Adipose tissue (tissue), 3 donors: Measurements from ENCODE around the gene RTN3. TPM values are rescaled to one million over a fixed set of nuclear protein-coding genes. Genes with fewer than 3 reads are reported as not detected.

Experiments
- H3K27ac ChIP-seq: one replicate; pipeline ENCODE4 v1.5.1; 2013; ENCODE audit warnings: low read depth, low read length
- WGBS, 3 donors: extraction: QIAGEN DNeasy Blood & Tissue Kit; methylation state at CpG; one replicate each; pipeline ENCODE4 v1.1.7; 2013; 5-methylcytosine and 5-hydroxymethylcytosine counted together
- polyA plus RNA-seq, 3 donors: library from polyadenylated mRNA; stranded (reverse); fragments of 200-250 nt; gene quantifications; one replicate each; pipeline ENCODE4 v1.2.3, GENCODE V29; 2013
- donor health status: healthy with polysubstance abuse.
- donor health status: Bipolar disorder and iron deficiency.
- donor health status: healthy.

The RTN3 gene
- polyA plus RNA-seq, 3 donors, result 74.9 to 196 (median 91.9) TPM

DNA sequence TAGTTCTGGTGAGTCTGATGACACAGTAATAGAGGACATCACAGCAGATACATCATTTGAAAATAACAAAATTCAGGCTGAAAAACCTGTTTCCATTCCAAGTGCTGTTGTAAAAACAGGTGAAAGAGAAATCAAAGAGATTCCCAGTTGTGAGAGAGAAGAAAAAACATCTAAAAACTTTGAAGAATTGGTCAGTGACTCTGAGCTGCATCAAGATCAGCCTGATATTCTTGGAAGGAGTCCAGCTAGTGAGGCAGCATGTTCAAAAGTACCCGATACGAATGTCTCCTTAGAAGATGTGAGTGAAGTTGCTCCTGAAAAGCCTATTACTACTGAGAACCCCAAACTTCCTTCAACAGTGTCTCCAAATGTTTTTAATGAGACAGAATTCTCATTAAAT is 38.7 kb downstream of the RTN3 start:
- H3K27ac ChIP-seq, result no peak overlapping the region
- 67 to 74% (median 70%) methylated on average over 2 of the region's 2 CpGs for WGBS, 3 donors

DNA sequence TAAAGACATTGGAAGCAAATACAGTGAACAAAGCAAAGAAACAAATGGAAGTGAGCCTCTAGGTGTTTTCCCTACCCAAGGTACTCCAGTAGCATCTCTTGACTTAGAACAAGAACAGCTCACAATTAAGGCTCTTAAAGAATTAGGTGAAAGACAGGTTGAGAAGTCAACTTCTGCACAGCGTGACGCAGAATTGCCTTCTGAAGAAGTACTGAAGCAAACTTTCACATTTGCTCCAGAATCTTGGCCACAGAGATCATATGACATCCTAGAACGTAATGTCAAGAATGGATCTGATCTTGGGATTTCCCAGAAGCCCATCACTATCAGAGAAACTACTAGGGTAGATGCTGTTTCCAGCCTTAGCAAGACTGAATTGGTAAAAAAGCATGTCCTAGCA is 39.3 kb downstream of the RTN3 start:
- H3K27ac ChIP-seq, result no peak overlapping the region
- WGBS, 3 donors, result 87 to 92% (median 89%) methylated on average over 3 of the region's 3 CpGs

DNA sequence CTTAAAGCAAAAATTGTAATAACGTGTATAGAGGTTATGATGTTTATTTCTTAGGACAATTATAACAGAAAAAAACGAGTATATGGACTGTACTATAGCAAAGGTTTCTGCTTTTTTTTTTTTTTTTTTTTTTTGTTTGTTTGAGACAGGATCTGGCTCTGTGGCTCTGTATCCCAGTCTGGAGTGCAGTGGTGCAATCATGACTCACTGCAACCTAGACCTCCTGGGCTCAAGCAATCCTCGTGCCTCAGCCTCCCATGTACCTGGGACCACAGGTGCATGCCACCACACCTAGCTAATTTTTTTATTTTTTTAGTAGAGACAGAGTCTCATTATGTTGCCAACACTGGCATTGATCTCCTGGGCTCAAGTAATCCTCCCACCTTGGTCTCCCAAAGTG is 48.0 kb downstream of the RTN3 start:
- 85 to 89% (median 86%) methylated on average over 3 of the region's 3 CpGs for WGBS, 3 donors
- no peak overlapping the region for H3K27ac ChIP-seq

DNA sequence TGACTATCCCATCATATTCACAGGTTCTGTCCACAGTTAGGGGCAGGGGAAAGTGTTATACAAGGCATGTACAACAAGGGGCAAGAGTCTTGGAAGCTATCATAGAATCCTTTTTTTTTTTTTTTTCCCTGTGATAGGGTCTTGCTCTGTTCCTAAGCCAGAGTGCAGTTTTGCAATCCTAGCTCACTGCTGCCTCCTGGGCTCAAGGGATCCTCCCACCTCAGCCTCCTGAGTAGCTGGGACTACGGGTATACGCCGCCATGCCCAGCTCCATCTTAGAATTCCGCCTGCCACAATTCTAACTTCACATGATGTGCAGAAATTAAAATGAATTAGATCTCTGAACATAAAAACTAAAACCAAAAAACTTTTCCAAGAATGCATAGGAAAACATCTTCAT is 55.6 kb downstream of the RTN3 start:
- no peak overlapping the region for H3K27ac ChIP-seq
- WGBS, 3 donors, result 96 to 98% (median 98%) methylated on average over 4 of the region's 4 CpGs

DNA sequence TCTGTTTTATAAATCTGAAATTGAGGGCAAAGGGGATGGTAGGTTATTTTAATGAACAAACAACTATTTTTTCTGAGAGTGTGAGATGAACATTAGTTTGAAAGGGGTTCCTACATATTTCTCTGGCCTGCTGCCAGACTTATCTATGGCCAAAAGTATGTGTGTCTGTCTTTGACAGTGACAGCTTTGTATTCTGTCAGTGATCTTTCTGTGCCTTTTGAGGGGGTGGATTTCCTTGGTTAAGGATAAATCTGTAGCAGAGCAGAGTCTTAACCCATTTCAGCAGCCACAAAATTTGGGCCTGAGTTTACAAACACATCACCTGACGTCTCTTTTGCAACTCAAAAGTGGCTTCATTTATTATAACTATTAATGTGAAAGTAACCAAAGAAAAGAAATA is 56.4 kb downstream of the RTN3 start:
- WGBS, 3 donors, result 63 to 76% (median 70%) methylated on average over 1 of the region's 1 CpG
- no peak overlapping the region for H3K27ac ChIP-seq

DNA sequence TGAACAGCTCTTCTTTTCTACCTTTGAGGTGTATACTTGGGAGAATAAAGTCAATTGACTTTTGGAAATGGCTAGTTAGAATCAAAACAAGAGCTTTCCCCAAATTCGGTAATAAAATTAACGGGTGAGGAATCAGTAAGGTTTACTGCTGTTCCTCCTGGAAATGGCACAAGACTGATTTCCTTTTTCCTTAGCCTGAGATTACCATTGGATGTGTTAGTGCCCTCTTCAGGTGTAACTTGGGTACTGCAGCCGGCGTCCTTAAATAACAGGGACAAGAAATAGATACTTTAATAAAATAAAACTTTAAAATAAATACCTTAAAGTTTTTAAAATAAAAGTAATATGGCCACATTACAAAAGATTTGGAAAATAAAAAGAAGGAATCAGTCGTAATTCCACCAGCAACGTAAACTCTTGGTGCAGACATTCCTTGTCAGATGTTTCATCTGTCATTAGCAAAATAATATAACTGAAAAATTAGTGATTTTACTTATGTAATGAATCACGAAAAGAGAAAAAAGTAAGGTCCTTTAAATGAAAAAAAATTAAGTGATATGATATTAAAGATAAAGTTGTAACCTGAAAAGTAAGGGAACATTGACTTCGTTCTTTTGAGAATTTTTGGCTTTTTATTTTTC is 57.5 kb downstream of the RTN3 start:
- 18 to 21% (median 19%) methylated on average over 8 of the region's 8 CpGs for WGBS, 3 donors
- no peak overlapping the region for H3K27ac ChIP-seq

DNA sequence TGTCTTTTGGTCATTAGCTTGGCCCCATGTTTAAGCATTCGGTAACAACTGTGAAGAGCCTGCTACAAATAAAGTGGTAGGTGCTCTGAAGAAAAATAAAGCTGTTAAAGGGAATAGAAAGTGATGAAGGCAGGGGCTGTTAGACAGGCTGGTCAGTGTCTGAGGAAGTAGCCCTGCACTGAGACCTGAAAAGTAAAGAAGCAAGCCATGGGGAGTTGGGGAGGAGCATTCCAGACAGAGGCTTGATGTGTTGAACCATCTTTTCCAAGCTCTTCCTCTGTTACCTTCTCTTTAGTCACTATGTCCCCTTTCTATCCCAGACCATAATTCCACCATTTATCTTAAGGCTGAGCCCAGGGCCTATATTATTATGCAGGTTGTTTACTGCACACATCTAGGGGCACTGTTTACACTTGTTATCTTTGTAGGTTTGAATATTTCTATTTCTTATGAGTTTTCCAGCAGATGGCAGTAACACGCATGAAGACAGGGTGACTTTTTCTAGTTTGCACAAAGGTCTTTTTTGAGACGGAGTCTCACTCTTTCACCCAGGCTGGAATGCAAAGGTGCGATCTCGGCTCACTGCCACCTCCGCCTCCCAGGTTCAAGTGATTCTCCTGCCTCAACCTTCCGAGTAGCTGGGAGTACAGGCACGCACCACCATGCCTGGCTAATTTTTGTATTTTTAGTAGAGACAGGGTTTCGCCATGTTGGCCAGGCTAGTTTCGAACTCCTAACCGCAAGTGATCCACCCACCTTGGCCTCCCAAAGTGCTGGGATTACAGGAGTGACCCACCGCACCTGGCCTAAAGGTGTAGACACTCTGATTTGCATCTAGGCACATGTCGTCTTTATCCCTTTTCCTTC is 64.2 kb downstream of the RTN3 start:
- WGBS, 3 donors, result 68 to 85% (median 82%) methylated on average over 13 of the region's 13 CpGs
- no peak overlapping the region for H3K27ac ChIP-seq

DNA sequence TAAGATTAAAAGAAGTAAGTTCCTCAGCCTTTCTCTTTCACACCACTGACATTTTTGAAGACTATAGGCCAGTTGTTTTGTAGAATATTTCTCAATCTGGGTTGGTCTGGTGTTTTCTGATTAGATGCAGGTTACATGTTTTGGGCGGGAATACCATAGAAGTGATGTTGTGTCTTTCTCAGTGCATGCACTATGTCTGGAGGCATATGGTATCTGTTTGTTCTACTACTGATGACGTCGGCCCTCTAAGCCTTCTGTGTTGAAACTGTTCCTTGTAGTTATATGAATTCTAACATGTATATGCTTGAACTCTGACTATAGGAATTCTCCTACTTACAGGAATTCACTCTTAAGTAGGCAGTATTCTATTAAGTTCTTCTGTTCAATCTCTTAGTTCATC is 65.7 kb downstream of the RTN3 start:
- no peak overlapping the region for H3K27ac ChIP-seq
- 69 to 86% (median 83%) methylated on average over 3 of the region's 3 CpGs for WGBS, 3 donors

DNA sequence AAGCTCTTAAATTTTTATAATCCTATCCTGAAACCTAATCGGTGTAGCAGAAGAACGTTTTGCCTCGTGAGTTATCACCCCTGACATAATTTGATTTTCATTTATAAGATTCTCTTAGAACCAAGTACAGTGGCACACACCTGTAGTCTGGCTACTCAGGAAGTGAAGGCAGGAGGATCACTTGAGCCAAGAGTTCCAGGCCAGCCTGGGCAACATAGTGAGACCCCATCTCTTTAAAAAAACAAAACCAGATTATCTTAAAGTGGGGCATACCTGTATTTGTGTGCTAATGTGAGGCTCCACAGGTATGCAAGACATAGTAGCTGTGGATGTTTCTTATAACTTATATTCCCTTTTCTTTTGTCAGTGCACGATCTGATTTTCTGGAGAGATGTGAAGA is 68.3 kb downstream of the RTN3 start:
- 88 to 94% (median 89%) methylated on average over 4 of the region's 4 CpGs for whole genome bisulfite sequencing, 3 donors
- H3K27ac ChIP-seq, result no peak overlapping the region

DNA sequence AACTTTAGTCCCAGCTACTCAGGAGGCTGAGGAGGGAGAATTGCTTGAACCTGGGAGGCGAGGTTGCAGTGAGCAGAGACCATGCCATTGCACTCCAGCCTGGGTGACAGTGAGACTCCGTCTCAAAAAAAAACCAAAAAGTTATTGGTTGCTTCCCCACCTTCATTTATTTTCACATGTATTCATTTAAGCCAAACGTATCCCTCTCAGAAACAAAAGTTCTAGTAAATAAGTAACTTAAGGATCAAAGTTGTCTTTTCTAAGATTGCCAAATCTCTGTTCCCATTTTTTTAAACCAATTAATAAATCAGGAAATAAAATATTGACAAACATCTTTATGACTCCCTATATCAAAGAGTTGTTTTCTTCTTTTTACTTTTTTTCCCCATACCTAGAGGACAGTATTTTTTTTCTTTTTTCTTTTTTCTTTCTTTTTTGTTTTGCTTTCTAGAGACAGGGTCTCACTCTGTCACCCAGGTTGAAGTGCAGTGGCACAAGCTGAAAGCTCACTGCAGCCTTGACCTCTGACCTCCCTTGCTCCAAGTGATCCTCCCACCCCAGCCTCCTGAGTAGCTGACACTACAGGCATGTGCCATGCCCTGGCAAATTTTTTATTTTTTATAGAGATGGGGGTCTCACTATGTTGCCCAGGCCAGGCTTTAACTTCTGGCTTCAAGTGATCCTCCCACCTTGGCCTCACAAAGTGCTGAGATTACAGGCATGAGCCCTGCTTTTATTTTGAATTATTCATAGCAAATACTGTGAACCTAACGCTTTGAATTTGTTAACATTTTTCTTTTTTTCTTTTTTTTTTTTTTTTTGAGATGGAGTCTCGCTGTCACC is 75.8 kb downstream of the RTN3 start:
- no peak overlapping the region for H3K27ac ChIP-seq
- WGBS, 3 donors, result 79 to 96% (median 90%) methylated on average over 5 of the region's 5 CpGs

DNA sequence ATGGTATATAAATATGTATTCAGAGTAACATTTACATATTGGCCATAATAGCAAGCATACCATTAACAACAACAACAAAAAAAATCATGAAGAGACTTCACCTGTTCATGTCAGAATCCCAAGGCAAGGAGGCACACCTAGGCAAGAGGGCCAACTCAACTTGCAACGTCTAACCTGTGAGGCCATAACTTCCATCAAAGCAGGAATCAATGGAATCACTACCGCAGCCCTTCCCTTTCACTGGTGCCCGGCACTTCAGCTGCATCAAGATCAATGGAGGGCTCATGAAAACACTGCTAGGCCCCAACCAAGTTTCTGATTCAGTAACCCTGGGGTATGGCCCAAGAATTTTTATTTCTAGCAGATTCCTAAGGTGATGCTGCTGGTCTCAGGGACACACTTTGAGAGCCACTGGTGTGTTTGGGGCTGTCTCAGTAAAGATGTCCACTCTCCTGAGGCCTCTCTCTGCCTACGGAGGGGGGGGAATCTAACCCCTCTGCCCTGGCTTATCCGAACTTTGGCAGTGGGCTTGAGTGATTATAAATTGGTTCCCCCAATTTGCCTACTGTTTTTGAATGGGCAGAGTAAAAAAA is 79.3 kb downstream of the RTN3 start:
- no peak overlapping the region for H3K27ac ChIP-seq
- 80 to 82% (median 82%) methylated on average over 5 of the region's 5 CpGs for WGBS, 3 donors

DNA sequence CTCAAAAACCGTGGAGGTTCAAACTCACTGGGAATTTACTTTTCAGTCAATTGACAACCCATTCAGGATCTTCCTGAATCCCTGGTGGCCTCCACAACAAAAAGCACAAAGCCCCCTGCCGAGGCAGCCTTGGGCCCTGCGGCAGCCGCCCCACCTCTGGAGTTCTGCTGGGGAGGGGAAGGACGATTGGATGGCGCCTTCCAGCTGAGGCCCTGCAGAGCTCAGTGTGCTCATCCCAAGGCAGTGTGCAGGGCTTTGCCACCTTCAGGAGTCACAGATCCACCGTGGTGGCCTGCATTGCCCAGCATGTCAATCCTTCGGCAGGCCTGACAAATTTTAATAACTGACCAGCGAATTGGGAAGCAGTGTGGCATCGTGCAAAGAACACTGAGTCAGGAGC is 79.9 kb downstream of the RTN3 start:
- WGBS, 3 donors, result 74 to 86% (median 85%) methylated on average over 10 of the region's 10 CpGs
- H3K27ac ChIP-seq, result no peak overlapping the region

DNA sequence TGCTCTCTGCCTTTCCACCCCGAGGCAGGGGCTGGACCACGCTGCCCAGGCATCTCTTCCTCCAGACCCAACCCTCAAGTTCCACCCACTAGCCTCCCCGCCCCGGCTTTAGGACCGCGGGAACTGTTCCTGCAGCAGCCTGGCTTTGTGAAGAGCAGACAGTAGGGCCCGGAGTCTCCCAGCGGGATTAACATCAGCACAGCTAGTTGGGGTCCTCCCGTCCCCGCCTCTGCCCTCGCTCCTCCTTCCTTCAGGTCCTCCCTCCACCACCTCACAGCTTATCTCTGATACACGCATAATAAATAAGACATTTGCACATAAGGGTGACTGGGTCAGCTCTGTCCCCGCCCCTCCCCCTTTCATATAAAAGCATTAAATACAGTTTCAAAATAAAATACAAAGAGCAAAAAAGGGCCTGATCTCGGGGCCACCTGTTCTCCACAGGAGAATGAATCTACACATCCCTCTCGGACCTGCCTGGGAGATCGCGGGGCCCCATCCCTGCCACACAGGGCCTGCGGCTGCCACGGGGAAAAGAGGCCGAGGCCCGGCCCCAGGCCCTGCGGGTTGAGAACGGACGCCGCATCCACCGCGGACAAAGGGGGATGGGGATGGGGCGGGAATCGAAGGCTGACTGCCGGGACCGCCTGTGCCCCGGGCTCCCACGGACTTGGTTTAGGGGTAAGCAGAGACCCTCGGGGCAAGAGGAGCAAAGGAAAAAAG is 80.8 kb downstream of the RTN3 start:
- WGBS, 3 donors, result 59 to 64% (median 63%) methylated on average over 34 of the region's 34 CpGs
- no peak overlapping the region for H3K27ac ChIP-seq

DNA sequence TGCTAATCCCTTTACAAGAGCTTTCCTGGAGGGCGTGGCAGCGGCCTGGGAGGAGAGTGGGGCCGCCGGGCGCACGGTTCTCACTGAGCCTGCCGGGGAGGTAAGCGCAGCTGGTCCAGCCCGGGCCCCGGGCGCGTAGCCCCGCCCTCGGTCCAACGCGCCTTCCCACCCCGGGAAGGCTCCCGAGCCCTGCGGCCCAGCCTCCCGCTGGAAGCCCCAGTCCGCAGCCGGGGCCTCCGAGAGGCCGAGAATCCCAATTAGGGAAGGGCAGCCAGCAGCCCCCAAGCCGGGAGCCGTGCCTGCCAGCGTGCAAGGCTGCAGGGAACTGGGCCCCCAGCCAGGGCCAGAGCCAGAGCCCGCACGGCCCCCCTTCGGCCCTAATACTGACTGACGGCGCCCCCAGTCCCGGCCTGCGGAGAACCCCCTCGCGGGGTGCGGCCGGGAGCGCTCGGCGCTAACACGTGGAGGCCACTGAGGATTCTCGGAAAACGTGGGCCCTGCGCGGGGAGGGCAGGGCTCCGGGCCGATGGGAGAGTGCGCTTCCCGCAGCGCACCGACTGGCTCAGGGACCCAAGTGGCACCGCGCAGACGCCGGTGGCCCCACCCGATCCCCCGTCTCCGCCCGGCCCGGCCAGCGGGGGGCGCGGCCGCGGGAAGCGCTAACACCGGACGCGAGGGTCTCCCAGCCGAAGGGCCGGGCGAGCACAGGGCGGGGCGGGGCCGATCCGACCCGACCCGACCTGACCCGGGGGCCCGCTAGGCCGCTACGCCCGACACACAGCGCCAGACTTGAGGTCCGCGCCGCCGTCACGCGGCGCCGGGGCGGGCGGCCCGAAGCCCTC is 81.6 kb downstream of the RTN3 start:
- no peak overlapping the region for H3K27ac ChIP-seq
- 42 to 63% (median 61%) methylated on average over 80 to 96 of the region's 96 CpGs for WGBS, 3 donors

DNA sequence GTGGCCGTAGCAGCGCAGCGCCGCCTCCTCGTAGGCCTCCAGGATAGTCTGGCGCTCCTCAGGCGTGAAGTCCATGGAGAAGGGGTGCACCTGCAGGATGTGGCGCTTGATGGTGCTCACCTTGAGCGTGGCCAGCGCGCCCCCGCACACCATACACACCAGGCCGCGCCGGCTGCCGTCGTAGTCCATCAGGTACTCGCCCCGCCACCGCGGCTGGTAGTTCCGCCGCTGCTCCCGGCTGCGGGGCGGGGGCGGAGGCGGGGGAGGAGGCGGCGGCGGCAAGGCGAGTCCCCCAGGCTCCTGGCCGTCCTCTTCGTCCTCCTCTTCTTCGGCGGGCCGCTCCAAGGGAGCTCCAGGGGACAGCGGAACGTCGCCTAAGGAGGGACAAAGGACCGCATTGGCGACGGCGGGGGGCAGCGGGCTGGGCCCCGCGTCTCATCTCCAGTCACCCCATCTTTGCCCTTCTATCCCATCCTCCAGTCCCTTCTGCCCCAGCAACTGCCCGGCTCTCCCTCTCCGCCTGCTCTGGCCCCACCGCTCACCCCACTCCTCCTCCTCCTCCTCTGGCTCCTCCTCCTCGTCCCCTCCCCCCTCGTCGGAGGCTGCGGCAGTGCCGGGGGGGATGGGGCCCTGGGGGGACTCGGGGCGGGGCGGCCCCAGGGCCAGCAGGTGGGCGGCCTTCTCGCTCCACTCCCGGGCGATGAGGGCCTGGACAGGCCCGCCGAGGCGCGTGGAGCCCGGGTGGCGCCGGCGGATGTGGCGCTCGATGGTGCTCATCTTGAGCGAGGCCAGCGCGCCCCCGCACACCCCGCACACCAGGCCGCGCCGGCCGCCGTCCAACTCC is 82.4 kb downstream of the RTN3 start:
- WGBS, 3 donors, result 55 to 83% (median 58%) methylated on average over 50 to 82 of the region's 82 CpGs
- no peak overlapping the region for H3K27ac ChIP-seq

DNA sequence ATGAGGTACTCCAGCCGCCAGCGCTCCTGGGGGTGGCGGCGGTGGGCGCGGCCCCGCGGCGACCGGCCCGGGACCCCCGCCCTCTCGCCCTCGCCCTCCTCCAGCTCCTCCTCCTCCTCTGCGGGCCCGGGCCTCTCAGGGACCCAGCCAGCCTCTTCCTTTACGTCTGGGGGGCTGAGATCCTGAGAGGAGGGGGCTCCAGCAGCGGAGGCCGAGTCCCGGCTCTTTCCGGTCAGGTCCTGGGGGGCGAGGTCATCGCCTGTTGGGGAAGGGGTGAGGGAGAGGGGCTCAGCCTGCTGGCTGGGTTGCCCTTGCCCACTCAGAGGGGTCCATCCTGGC is 83.0 kb downstream of the RTN3 start:
- H3K27ac ChIP-seq, result no peak overlapping the region
- WGBS, 3 donors, result 67 to 74% (median 70%) methylated on average over 16 to 23 of the region's 23 CpGs
